Measurements from ENCODE around the gene RIPOR3.
"Not testable (repeated sequence)": the region's sequence is repeated elsewhere in the genome, so short reads cannot be mapped to it uniquely, and the experiment has no call there.

The RIPOR3 gene

DNA sequence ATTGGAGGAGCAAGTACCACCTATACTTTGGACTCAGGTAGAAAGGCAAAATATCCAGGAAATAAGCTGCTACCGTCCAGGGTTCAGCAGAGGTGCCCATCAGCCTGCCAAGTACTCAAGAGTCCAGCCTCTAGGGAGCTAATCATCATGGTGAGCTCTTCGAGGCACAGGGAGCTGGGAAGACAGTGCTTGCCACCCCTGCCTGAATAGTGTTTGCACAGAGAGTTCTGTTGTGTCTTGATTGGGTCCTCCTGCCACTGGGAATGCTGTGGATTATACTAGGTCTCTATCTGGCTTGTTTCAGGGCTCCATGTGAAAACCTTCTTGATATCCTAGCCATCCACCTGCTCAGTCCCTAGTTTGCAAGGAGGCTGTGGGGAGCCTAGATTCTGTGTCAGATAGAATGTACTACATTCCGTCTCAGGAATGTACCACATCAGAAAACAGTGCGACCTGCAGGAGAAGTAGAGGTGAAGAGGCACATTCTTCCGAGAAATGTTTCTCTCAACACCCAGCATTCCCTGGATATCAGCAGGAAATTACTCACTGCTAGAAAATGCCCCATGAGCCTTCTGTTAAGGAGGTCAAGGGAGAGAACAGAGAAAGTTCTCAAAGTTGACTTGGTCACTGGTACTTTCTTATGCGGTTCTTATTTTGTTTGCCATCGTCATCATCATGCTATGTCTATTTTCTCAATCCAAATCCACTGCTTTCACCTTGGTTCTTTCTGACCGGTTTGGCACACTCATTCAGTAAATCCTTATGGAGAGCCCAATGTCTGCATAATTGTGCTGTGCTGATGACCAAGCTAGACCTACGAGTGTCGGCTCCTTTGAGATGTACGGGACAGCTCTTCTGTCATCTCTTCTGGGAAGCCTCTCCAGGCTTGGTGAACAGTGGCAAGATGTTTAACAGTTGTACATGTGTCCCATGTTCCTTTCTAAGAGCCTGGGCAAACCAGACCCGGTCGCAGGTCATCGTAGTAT, 150.4 kb downstream of the RIPOR3 start:
- DNase-seq: no peak
- H3K4me1 ChIP-seq: no peaks in the 10 kb centered on the region
- TF ChIP-seq, protein P1, sequence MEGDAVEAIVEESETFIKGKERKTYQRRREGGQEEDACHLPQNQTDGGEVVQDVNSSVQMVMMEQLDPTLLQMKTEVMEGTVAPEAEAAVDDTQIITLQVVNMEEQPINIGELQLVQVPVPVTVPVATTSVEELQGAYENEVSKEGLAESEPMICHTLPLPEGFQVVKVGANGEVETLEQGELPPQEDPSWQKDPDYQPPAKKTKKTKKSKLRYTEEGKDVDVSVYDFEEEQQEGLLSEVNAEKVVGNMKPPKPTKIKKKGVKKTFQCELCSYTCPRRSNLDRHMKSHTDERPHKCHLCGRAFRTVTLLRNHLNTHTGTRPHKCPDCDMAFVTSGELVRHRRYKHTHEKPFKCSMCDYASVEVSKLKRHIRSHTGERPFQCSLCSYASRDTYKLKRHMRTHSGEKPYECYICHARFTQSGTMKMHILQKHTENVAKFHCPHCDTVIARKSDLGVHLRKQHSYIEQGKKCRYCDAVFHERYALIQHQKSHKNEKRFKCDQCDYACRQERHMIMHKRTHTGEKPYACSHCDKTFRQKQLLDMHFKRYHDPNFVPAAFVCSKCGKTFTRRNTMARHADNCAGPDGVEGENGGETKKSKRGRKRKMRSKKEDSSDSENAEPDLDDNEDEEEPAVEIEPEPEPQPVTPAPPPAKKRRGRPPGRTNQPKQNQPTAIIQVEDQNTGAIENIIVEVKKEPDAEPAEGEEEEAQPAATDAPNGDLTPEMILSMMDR (IDR thresholded peaks at IDR 0.05; ENCODE audit: low read depth, low read length): no peak
- no peak overlapping the region for H3K4me3 ChIP-seq (ENCODE audit: low read depth, low read length)
- H3K36me3 ChIP-seq: no peaks in the 10 kb centered on the region
- no peaks in the 10 kb centered on the region for H3K9me3 ChIP-seq
- H3K27me3 ChIP-seq: no peaks in the 10 kb centered on the region

DNA sequence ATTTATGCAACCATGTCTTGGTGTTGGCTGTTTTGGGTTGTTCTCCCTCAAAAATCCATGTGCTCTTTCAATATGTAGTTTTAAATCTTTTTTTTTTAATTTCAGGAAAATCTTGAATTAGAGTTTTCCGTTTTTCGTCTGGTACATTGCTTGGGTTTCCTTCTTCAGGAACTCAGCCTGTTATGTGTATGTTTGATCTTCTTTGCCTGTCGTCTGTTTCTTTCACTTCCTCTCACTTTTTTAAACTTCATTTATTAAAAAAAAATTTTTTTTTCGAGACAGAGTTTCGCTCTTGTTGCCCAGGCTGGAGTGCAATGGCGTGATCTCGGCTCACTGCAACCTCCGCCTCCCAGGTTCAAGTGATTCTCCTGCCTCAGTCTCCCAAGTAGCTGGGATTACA, 151.5 kb downstream of the RIPOR3 start:
- not testable (repeated sequence) for H3K4me3 ChIP-seq (ENCODE audit: low read depth, low read length); H3K4me1 ChIP-seq; H3K27me3 ChIP-seq; DNase-seq; H3K36me3 ChIP-seq; H3K9me3 ChIP-seq

- H3K9me3 ChIP-seq: no peaks in the 10 kb centered on the region
- no peaks in the 10 kb centered on the region for H3K27me3 ChIP-seq
- TF ChIP-seq, protein P1 (IDR thresholded peaks at IDR 0.05; ENCODE audit: low read depth, low read length): no peak
- no peaks in the 10 kb centered on the region for H3K36me3 ChIP-seq
- no peaks in the 10 kb centered on the region for H3K4me1 ChIP-seq
- no peak overlapping the region for H3K4me3 ChIP-seq (ENCODE audit: low read depth, low read length)
- DNase-seq: no peak
Measured at GRCh38 chr20:50538276-50538675, 153.1 kb downstream of the RIPOR3 start.

GRCh38 chr20:50537546-50538201, 153.7 kb downstream of the RIPOR3 start:
- Histone ChIP-seq H3K27me3 (no peaks in the 10 kb centered on the region), H3K9me3 (no peaks in the 10 kb centered on the region), H3K36me3 (no peaks in the 10 kb centered on the region), H3K4me1 (no peaks in the 10 kb centered on the region), H3K4me3 (ENCODE audit: low read depth, low read length) (no peak overlapping the region)
- no peak for DNase-seq
- TF ChIP-seq, protein P1 (IDR thresholded peaks at IDR 0.05; ENCODE audit: low read depth, low read length): no peak

- no peaks in the 10 kb centered on the region for H3K27me3 ChIP-seq
- no peak overlapping the region for H3K4me3 ChIP-seq (ENCODE audit: low read depth, low read length)
- no peaks in the 10 kb centered on the region for H3K36me3 ChIP-seq
- H3K9me3 ChIP-seq: no peaks in the 10 kb centered on the region
- TF ChIP-seq, protein P1 (IDR thresholded peaks at IDR 0.05; ENCODE audit: low read depth, low read length): no peak
- H3K4me1 ChIP-seq: no peaks in the 10 kb centered on the region
- no peak for DNase-seq
Measured at GRCh38 chr20:50536333-50536732, 155.0 kb downstream of the RIPOR3 start.

All from BE2C (cell line).